GM19239 (cell line): Measurements from ENCODE around the gene IRAK4.
A peak's percentile ranks its signal among the peaks of the same experiment; 100 is the strongest.

Experiments
- DNase-seq: peaks from one replicate; pipeline ENCODE4 v3.0.0; 2011; ENCODE audit warnings: low spot score; ENCODE audit not compliant: insufficient read length
- FAIRE-seq: peaks from 2 replicates; lab custom pipeline; 2011; peaks lifted over from hg19 to GRCh38; lab: Jason Lieb, UNC

The IRAK4 gene

DNA sequence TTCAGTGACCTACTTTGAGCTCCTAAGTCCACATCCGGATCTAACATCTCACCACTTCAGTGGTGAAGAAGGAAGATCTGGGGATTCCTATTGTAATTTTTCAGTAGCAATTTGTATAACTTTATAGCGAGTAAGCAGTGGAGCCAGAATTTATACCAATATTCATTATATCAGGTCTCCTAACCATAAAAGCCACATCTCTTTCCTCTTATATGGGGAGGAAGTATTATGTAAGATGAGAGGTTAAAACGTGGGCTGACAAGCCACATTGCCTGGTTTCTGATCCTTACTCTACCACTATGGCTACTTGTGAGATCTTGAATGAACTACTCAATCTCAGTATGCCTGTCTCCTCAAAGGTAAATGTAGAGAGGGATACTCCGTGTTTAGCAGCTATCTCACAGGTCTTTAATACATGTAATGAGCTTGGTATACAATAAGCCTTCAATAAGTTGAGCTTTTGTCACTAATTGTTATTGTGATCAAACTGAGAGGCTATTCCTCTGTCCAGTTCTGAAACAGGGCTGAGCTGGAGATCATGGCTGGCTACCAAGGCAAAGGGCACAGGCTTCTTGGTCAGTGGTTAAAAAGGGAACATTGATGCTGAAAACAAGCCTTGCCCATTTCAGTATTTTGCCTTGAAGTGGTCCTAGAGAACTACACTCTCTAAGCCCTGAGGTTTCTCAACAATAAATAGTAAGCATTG, 73.9 kb downstream of the IRAK4 start:
- DNase-seq = no peak
- no peak for FAIRE-seq

DNA sequence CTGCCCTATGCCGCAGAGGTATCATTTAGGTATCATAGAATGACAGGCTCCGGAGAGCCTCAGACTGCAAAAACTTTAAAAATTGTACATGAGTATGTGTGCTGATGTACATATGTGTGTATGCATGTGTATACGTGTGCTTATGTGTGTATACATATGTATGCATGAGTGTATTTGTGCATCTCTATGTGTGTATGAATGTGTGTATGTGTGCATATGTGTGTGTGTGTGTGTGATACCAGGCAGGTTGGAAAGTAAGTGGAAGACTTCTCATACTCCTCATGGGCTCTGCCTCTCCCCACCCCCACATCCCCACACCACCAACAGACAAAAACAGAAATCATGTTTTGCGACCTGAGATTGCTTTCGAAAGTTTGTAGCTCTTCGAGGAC, 76.5 kb downstream of the IRAK4 start:
- FAIRE-seq = peak; percentile 68
- DNase-seq = no peak

DNA sequence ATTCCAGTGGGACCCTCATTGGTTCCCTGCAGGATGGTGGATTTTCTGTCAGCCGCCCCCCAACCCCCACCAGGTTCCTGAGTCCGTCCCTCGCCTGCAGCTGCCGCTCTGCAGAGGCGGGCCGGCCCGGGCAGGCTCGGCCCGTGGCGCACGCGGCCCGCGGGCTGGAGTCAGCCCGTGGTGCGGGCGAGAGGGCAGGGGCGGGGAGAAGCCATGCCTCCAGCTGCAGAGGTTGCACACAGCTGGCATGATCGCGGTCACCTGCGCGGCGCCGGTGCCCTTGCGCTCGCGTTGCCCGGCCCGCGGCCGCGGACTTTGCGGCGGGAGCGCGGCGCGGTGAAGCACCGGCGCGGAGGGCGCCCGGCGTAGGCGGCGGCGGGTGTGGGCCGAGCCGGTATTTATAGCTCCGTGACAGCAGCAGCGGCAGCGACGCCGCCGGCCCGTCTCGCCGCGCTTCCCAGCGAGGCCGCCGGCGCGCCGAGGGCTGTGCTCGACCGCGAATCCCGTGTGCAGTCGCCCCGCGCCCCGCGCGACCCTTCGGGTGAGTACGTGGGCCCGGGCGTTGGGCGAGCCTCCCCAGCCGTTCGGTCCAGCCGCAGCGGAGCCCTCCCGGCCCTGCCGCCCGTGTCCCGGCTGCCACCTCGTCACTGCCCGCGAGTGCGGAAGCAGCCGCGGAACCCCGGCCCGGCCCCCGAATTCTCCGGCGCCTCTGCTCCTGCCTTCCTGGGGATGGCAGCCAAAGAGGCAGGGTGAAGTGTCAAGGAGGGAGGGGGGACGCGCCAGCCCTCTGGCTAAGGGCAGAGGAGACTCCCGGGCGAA, 77.1 kb downstream of the IRAK4 start, which contains the start of gene TMEM117:
Gene TMEM117, plus strand, starts transcription at position 426 of the 819 bp plus-strand sequence.
- FAIRE-seq = no peak
- peak; percentile 64 for DNase-seq

GRCh38 chr12:43836475-43836989, 77.8 kb downstream of the IRAK4 start:
- no peak for DNase-seq
- FAIRE-seq = no peak
